ENCODE data around the gene ITGA3.

The ITGA3 gene

GRCh38 chr17:50042211-50042610, 13.7 kb upstream of the ITGA3 start:
- no peak for FAIRE-seq
- DNase-seq (ENCODE audit: insufficient read length, low spot score) = no peak
- TF ChIP-seq POLR2AphosphoS5 (IDR thresholded peaks at IDR 0.05; ENCODE audit: low read depth, low read length) = no peak
- no peak for TF ChIP-seq SPI1 (IDR thresholded peaks at IDR 0.05; ENCODE audit: low read depth, low read length)
- no peak for TF ChIP-seq TAF1 (IDR thresholded peaks at IDR 0.05; ENCODE audit: low read depth, low read length)
- TF ChIP-seq PAX5 (IDR thresholded peaks at IDR 0.05; ENCODE audit: insufficient read depth, low read length, severe bottlenecking) = no peak
- TF ChIP-seq POU2F2 (IDR thresholded peaks at IDR 0.05; ENCODE audit: low read depth, low read length) = no peak
- no peak for TF ChIP-seq POLR2A (IDR thresholded peaks at IDR 0.05; ENCODE audit: low read depth, low read length)

- TF ChIP-seq TAF1 (IDR thresholded peaks at IDR 0.05; ENCODE audit: low read depth, low read length) (no peak), POLR2AphosphoS5 (IDR thresholded peaks at IDR 0.05; ENCODE audit: low read depth, low read length) (no peak), SPI1 (IDR thresholded peaks at IDR 0.05; ENCODE audit: low read depth, low read length) (no peak), POU2F2 (IDR thresholded peaks at IDR 0.05; ENCODE audit: low read depth, low read length) (no peak), POLR2A (IDR thresholded peaks at IDR 0.05; ENCODE audit: low read depth, low read length) (no peak), PAX5 (IDR thresholded peaks at IDR 0.05; ENCODE audit: insufficient read depth, low read length, severe bottlenecking) (no peak)
- DNase-seq (ENCODE audit: insufficient read length, low spot score) (no peak), FAIRE-seq (no peak)
Observed at GRCh38 chr17:50043290-50044148, 12.4 kb upstream of the ITGA3 start.

- TF ChIP-seq POU2F2 (IDR thresholded peaks at IDR 0.05; ENCODE audit: low read depth, low read length) (no peak), PAX5 (IDR thresholded peaks at IDR 0.05; ENCODE audit: insufficient read depth, low read length, severe bottlenecking) (no peak), SPI1 (IDR thresholded peaks at IDR 0.05; ENCODE audit: low read depth, low read length) (no peak), TAF1 (IDR thresholded peaks at IDR 0.05; ENCODE audit: low read depth, low read length) (no peak), POLR2A (IDR thresholded peaks at IDR 0.05; ENCODE audit: low read depth, low read length) (no peak), POLR2AphosphoS5 (IDR thresholded peaks at IDR 0.05; ENCODE audit: low read depth, low read length) (no peak)
- DNase-seq (ENCODE audit: insufficient read length, low spot score) (no peak), FAIRE-seq (no peak)
Observed at GRCh38 chr17:50044483-50044882, 11.4 kb upstream of the ITGA3 start.

GRCh38 chr17:50045154-50045553, 10.8 kb upstream of the ITGA3 start:
- no peak for TF ChIP-seq PAX5 (IDR thresholded peaks at IDR 0.05; ENCODE audit: insufficient read depth, low read length, severe bottlenecking)
- DNase-seq (ENCODE audit: insufficient read length, low spot score) = no peak
- no peak for FAIRE-seq

GRCh38 chr17:50046179-50046578, 9.7 kb upstream of the ITGA3 start:
- FAIRE-seq = no peak
- no peak for TF ChIP-seq TAF1 (IDR thresholded peaks at IDR 0.05; ENCODE audit: low read depth, low read length)
- no peak for TF ChIP-seq POLR2AphosphoS5 (IDR thresholded peaks at IDR 0.05; ENCODE audit: low read depth, low read length)
- no peak for TF ChIP-seq PAX5 (IDR thresholded peaks at IDR 0.05; ENCODE audit: insufficient read depth, low read length, severe bottlenecking)
- DNase-seq (ENCODE audit: insufficient read length, low spot score) = no peak

GRCh38 chr17:50046667-50047066, 9.2 kb upstream of the ITGA3 start:
- FAIRE-seq (no peak), DNase-seq (ENCODE audit: insufficient read length, low spot score) (no peak)
- TF ChIP-seq PAX5 (IDR thresholded peaks at IDR 0.05; ENCODE audit: insufficient read depth, low read length, severe bottlenecking) (no peak), POU2F2 (IDR thresholded peaks at IDR 0.05; ENCODE audit: low read depth, low read length) (no peak), SPI1 (IDR thresholded peaks at IDR 0.05; ENCODE audit: low read depth, low read length) (no peak), POLR2A (IDR thresholded peaks at IDR 0.05; ENCODE audit: low read depth, low read length) (no peak), TAF1 (IDR thresholded peaks at IDR 0.05; ENCODE audit: low read depth, low read length) (no peak), POLR2AphosphoS5 (IDR thresholded peaks at IDR 0.05; ENCODE audit: low read depth, low read length) (no peak)

- DNase-seq (ENCODE audit: insufficient read length, low spot score) = no peak
- no peak for FAIRE-seq
- TF ChIP-seq POU2F2 (IDR thresholded peaks at IDR 0.05; ENCODE audit: low read depth, low read length) (no peak), PAX5 (IDR thresholded peaks at IDR 0.05; ENCODE audit: insufficient read depth, low read length, severe bottlenecking) (no peak), SPI1 (IDR thresholded peaks at IDR 0.05; ENCODE audit: low read depth, low read length) (no peak), POLR2AphosphoS5 (IDR thresholded peaks at IDR 0.05; ENCODE audit: low read depth, low read length) (no peak), POLR2A (IDR thresholded peaks at IDR 0.05; ENCODE audit: low read depth, low read length) (no peak), TAF1 (IDR thresholded peaks at IDR 0.05; ENCODE audit: low read depth, low read length) (no peak)
Observed at GRCh38 chr17:50047083-50047482, 8.8 kb upstream of the ITGA3 start.

GRCh38 chr17:50047488-50048126, 8.3 kb upstream of the ITGA3 start:
- no peak for DNase-seq (ENCODE audit: insufficient read length, low spot score)
- TF ChIP-seq PAX5 (IDR thresholded peaks at IDR 0.05; ENCODE audit: insufficient read depth, low read length, severe bottlenecking) (no peak), POLR2AphosphoS5 (IDR thresholded peaks at IDR 0.05; ENCODE audit: low read depth, low read length) (no peak), TAF1 (IDR thresholded peaks at IDR 0.05; ENCODE audit: low read depth, low read length) (no peak), POLR2A (IDR thresholded peaks at IDR 0.05; ENCODE audit: low read depth, low read length) (no peak), POU2F2 (IDR thresholded peaks at IDR 0.05; ENCODE audit: low read depth, low read length) (no peak), SPI1 (IDR thresholded peaks at IDR 0.05; ENCODE audit: low read depth, low read length) (no peak)
- no peak for FAIRE-seq

- TF ChIP-seq POLR2A (IDR thresholded peaks at IDR 0.05; ENCODE audit: low read depth, low read length) (no peak), POU2F2 (IDR thresholded peaks at IDR 0.05; ENCODE audit: low read depth, low read length) (no peak)
- DNase-seq (ENCODE audit: insufficient read length, low spot score) (no peak), FAIRE-seq (no peak)
Observed at GRCh38 chr17:50048146-50048720, 7.7 kb upstream of the ITGA3 start.

GRCh38 chr17:50048988-50049387, 6.9 kb upstream of the ITGA3 start:
- TF ChIP-seq PAX5 (IDR thresholded peaks at IDR 0.05; ENCODE audit: insufficient read depth, low read length, severe bottlenecking) (no peak), SPI1 (IDR thresholded peaks at IDR 0.05; ENCODE audit: low read depth, low read length) (no peak), POLR2A (IDR thresholded peaks at IDR 0.05; ENCODE audit: low read depth, low read length) (no peak), POLR2AphosphoS5 (IDR thresholded peaks at IDR 0.05; ENCODE audit: low read depth, low read length) (no peak)
- no peak for DNase-seq (ENCODE audit: insufficient read length, low spot score)
- no peak for FAIRE-seq

Measured in GM12891 (cell line).